ENCODE measurements around the gene ELP2.
"Not testable (repeated sequence)": the region's sequence is repeated elsewhere in the genome, so short reads cannot be mapped to it uniquely, and the experiment has no call there.

Gene ELP2

DNA sequence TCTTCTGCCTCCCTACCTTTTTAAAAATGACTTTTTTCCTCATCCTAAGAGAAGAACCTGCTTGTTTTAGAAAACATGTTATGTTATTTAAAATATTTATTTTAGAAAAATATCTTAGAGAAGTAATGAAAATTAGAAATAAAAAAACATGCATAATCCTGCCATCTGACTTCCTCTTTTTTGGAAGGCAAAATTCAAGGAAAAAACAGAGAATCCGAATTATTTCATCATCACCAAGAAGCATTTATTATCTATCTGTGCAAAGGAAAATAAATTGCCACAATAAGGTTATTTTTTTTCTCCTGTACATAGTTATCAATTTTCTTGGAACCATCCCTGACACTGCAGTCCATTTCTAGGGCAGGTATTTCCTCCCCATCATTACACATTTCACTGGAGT is 15.0 kb upstream of the ELP2 start:
- TF ChIP-seq CTCF (IDR thresholded peaks at IDR 0.05; ENCODE audit: borderline replicate concordance, control extremely low read depth, extremely low read depth, insufficient read depth, missing control alignments) = no peak
- no peak for DNase-seq (ENCODE audit: low spot score)
- in situ Hi-C loops (cut with MboI; ENCODE audit: low sequenced_read_pairs, unreplicated experiment) = no loop called here

DNA sequence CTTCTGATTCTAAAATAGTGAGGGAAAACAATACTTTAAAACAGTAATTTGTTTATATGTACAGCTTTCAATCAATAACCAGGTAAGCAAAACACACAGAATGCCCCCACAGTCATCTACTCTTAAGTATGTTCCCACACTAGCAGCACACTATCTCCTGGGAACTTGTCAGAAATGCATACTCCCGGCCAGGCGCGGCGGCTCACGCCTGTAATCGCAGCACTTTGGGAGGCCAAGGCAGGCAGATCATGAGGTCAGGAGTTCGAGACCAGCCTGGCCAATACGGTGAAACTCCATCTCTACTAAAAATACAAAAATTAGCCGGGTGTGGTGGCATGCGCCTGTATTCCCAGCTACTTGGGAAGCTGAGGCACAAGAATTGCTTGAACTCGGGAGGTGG is 12.9 kb upstream of the ELP2 start:
- DNase-seq (ENCODE audit: low spot score); in situ Hi-C loops (cut with MboI; ENCODE audit: low sequenced_read_pairs, unreplicated experiment): not testable (repeated sequence)

DNA sequence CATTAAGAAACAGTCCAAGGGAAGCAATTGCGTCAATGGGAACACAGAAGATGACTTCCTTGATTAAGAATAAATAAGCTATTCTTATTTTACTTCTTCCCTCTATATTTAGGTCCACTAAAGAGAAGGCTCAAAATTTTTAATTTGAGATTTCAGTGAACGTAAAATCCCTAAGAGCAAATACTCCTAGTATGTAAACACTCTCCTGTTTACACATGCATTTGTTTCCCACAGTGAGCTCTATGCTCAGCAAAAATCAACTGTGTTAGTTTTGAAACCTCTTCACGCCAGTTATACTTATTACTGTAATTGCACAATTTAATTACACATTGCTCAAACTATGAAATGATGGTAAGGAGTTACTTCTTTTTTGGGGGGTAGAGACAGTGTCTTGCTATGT is 9.4 kb upstream of the ELP2 start:
- in situ Hi-C loops (cut with MboI; ENCODE audit: low sequenced_read_pairs, unreplicated experiment) = no loop called here
- DNase-seq (ENCODE audit: low spot score) = no peak
- no peak for TF ChIP-seq CTCF (IDR thresholded peaks at IDR 0.05; ENCODE audit: borderline replicate concordance, control extremely low read depth, extremely low read depth, insufficient read depth, missing control alignments)

- TF ChIP-seq CTCF (IDR thresholded peaks at IDR 0.05; ENCODE audit: borderline replicate concordance, control extremely low read depth, extremely low read depth, insufficient read depth, missing control alignments) = no peak
- DNase-seq (ENCODE audit: low spot score) = no peak
- in situ Hi-C loops (cut with MboI; ENCODE audit: low sequenced_read_pairs, unreplicated experiment) = no loop called here
Measured at GRCh38 chr18:36124841-36125240, 4.9 kb upstream of the ELP2 start.

DNA sequence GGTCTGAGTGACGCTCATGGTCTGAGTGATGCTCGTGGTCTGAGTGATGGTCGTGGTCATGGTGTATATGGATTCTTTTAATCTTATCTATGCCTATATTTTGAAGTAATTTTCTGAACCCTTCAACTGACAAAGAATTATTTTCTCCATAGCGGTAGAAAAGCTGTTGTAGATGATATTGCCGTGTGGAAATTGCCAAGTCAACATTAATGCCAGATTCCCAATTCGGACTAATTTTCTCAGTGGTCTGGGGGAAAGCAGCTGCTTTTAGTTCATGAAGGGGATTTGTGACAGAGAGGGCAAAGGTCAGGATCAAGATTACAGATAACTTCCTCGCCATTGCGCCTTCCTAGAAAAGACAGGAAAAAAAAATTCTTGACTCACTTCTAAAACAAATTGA is 3.0 kb upstream of the ELP2 start:
- in situ Hi-C loops (cut with MboI; ENCODE audit: low sequenced_read_pairs, unreplicated experiment) = no loop called here
- no peak for TF ChIP-seq CTCF (IDR thresholded peaks at IDR 0.05; ENCODE audit: borderline replicate concordance, control extremely low read depth, extremely low read depth, insufficient read depth, missing control alignments)
- DNase-seq (ENCODE audit: low spot score) = no peak

DNA sequence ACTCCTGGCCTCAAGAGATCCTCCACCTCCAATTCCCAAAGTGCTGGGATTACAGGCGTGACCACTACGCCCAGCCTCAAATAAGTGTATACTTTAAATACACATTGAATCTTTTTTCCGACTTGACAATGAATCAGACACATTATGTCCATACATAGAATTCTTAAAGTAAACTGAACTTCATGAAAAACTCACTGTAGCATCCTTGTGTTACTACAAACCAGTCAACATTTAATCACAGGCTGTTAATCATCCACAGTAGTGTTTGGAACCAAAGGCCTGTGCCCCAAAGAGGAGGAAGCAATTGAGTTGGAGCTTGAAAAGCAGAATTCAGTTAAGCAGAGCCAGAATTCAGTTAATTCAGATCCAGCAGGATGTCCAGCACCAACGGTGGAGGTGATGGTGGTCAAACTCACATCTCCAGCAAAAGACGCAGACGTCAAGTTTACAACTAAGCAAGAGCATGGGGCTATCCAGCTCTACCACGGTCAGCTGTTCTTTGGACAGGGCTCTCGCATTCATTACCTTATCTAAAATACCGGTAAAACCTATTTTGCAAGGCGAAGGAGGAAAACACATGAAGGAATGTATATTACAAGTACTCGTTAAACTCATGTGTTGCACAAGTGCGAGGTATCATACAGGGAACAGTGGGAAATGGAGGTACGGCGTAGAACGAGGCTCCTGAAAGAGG is 1.7 kb upstream of the ELP2 start:
- in situ Hi-C loops (cut with MboI; ENCODE audit: low sequenced_read_pairs, unreplicated experiment) = no loop called here
- TF ChIP-seq CTCF (IDR thresholded peaks at IDR 0.05; ENCODE audit: borderline replicate concordance, control extremely low read depth, extremely low read depth, insufficient read depth, missing control alignments) = no peak
- DNase-seq (ENCODE audit: low spot score) = no peak

- no peak for TF ChIP-seq CTCF (IDR thresholded peaks at IDR 0.05; ENCODE audit: borderline replicate concordance, control extremely low read depth, extremely low read depth, insufficient read depth, missing control alignments)
- no peak for DNase-seq (ENCODE audit: low spot score)
- in situ Hi-C loops (cut with MboI; ENCODE audit: low sequenced_read_pairs, unreplicated experiment) = no loop called here
Measured at GRCh38 chr18:36128530-36128870, 1.2 kb upstream of the ELP2 start.
